ENCODE data around the gene SH3GL1.

The SH3GL1 gene

GRCh38 chr19:4359627-4360000, 40.7 kb downstream of the SH3GL1 start:
- no peak for ATAC-seq
- TF ChIP-seq OSR1 (CRISPR knock-in tag; IDR thresholded peaks at IDR 0.05): no peak
- TF ChIP-seq ZNF565 (CRISPR knock-in tag; conservative IDR thresholded peaks at IDR 0.05; ENCODE audit: low read depth): no peak
- TF ChIP-seq PPARA (CRISPR knock-in tag; IDR thresholded peaks at IDR 0.05; ENCODE audit: borderline replicate concordance): no peak

GRCh38 chr19:4358709-4359626, 41.4 kb downstream of the SH3GL1 start:
- TF ChIP-seq TOX (CRISPR knock-in tag; IDR thresholded peaks at IDR 0.05; ENCODE audit: borderline replicate concordance) (no peak), CSDC2 (CRISPR knock-in tag; IDR thresholded peaks at IDR 0.05) (no peak), TCF4 (CRISPR knock-in tag; IDR thresholded peaks at IDR 0.05; ENCODE audit: borderline replicate concordance) (no peak), ZFP3 (CRISPR knock-in tag; IDR thresholded peaks at IDR 0.05) (no peak), BACH2 (CRISPR knock-in tag; IDR thresholded peaks at IDR 0.05; ENCODE audit: borderline replicate concordance) (no peak), ZFP30 (CRISPR knock-in tag; IDR thresholded peaks at IDR 0.05) (no peak), ISL1 (CRISPR knock-in tag; IDR thresholded peaks at IDR 0.05) (no peak), CREB5 (CRISPR knock-in tag; IDR thresholded peaks at IDR 0.05; ENCODE audit: low read depth) (no peak), OSR1 (CRISPR knock-in tag; IDR thresholded peaks at IDR 0.05) (no peak), RARB (CRISPR knock-in tag; IDR thresholded peaks at IDR 0.05) (no peak)
- ATAC-seq: no peak

- no peak for ATAC-seq
- TF ChIP-seq ZNF8 (CRISPR knock-in tag; IDR thresholded peaks at IDR 0.05): no peak
- no peak for TF ChIP-seq ZFP30 (CRISPR knock-in tag; IDR thresholded peaks at IDR 0.05)
- TF ChIP-seq PATZ1 (CRISPR knock-in tag; IDR thresholded peaks at IDR 0.05; ENCODE audit: borderline replicate concordance): no peak
- TF ChIP-seq GLIS3 (CRISPR knock-in tag; IDR thresholded peaks at IDR 0.05): no peak
- no peak for TF ChIP-seq CREB5 (CRISPR knock-in tag; IDR thresholded peaks at IDR 0.05; ENCODE audit: low read depth)
- TF ChIP-seq ISL1 (CRISPR knock-in tag; IDR thresholded peaks at IDR 0.05): no peak
- no peak for TF ChIP-seq OSR1 (CRISPR knock-in tag; IDR thresholded peaks at IDR 0.05)
- no peak for TF ChIP-seq TOX (CRISPR knock-in tag; IDR thresholded peaks at IDR 0.05; ENCODE audit: borderline replicate concordance)
- TF ChIP-seq TSHZ2 (CRISPR knock-in tag; IDR thresholded peaks at IDR 0.05): no peak
- no peak for TF ChIP-seq ZNF565 (CRISPR knock-in tag; conservative IDR thresholded peaks at IDR 0.05; ENCODE audit: low read depth)
These were observed 42.4 kb downstream of the SH3GL1 start for GRCh38 chr19:4357921-4358326.

GRCh38 chr19:4357095-4357797, 43.1 kb downstream of the SH3GL1 start:
- ATAC-seq: no peak
- TF ChIP-seq GLIS3 (CRISPR knock-in tag; IDR thresholded peaks at IDR 0.05) (no peak), TSHZ2 (CRISPR knock-in tag; IDR thresholded peaks at IDR 0.05) (no peak), SNAI2 (CRISPR knock-in tag; IDR thresholded peaks at IDR 0.05) (no peak), CSRNP3 (CRISPR knock-in tag; IDR thresholded peaks at IDR 0.05) (no peak), POU6F1 (CRISPR knock-in tag; IDR thresholded peaks at IDR 0.05; ENCODE audit: borderline replicate concordance, low read depth) (no peak), ZFP3 (CRISPR knock-in tag; IDR thresholded peaks at IDR 0.05) (no peak), ZNF8 (CRISPR knock-in tag; IDR thresholded peaks at IDR 0.05) (no peak), CSDC2 (CRISPR knock-in tag; IDR thresholded peaks at IDR 0.05) (no peak), RARB (CRISPR knock-in tag; IDR thresholded peaks at IDR 0.05) (no peak), OSR1 (CRISPR knock-in tag; IDR thresholded peaks at IDR 0.05) (no peak)

Measured in SK-N-SH treated with all-trans-retinoic acid at 6 μM for 48 hours (cell line).